H54 (cell line): ENCODE results near the gene ALAS1.

ENCODE experiments used
- DNase-seq: peaks from one replicate; pipeline ENCODE4 v3.0.0; 2011; ENCODE audit warnings: low spot score, mixed read lengths; ENCODE audit not compliant: insufficient read length
- FAIRE-seq: peaks from 3 replicates; lab custom pipeline; 2011; peaks lifted over from hg19 to GRCh38; lab: Jason Lieb, UNC
- POLR2A ChIP-seq: IDR thresholded peaks from 2 replicates; pipeline ENCODE4 v1.6.1; 2011; ENCODE audit warnings: low read depth, mild to moderate bottlenecking, low read length

The ALAS1 gene

GRCh38 chr3:52245322-52246263 is 47.6 kb downstream of the ALAS1 start, which contains the start of gene PPM1M:
TSS of gene PPM1M (plus strand) at chr3:52245759. CDS start at chr3:52245825, 66 bp downstream.
- no peak for FAIRE-seq
- TF ChIP-seq POLR2A, result 0 out of 2 replicates have a peak, but pooled peaks have one; percentile 32
- no peak for DNase-seq

DNA sequence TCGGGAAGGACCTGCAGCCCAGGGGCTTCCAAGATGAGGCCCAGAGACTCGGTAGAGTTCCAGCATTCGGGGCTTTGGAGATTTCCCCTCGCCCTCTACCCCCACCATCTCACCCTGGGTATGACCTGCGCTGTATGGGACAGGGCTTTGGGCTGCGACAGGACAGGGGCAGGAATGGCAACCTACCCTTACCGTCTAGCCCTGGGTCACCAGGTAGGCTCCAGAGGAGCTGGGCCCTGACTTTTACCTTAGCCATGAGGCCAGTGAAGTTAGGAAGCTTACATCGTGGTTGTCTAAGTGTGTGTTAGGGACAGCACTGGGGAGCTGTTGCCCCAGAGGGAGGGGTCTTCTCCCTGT is 48.3 kb downstream of the ALAS1 start:
- no peak for TF ChIP-seq POLR2A
- FAIRE-seq (no peak), DNase-seq (no peak)

- no peak for TF ChIP-seq POLR2A
- FAIRE-seq (no peak), DNase-seq (no peak)
Observed at GRCh38 chr3:52246728-52247408, 48.9 kb downstream of the ALAS1 start.

GRCh38 chr3:52247409-52248164 is 49.6 kb downstream of the ALAS1 start:
- TF ChIP-seq POLR2A, result no peak
- FAIRE-seq, result no peak
- DNase-seq, result no peak

DNA sequence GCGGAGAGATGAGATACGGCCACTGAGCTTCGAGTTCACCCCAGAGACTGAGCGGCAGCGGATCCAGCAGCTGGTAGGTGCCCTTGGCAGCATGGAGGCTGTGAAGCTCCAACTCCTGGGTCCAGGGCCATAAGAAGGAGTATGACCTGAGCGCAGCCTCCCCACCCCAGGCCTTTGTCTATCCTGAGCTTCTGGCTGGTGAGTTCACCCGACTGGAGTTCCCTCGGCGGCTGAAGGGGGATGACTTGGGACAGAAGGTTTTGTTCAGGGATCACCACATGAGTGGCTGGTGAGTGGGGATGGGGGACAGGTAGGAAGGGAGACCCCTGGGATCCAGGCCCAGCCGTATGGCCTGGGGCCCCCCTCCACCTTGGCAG is 50.2 kb downstream of the ALAS1 start:
- FAIRE-seq, result no peak
- TF ChIP-seq POLR2A, result no peak
- no peak for DNase-seq

DNA sequence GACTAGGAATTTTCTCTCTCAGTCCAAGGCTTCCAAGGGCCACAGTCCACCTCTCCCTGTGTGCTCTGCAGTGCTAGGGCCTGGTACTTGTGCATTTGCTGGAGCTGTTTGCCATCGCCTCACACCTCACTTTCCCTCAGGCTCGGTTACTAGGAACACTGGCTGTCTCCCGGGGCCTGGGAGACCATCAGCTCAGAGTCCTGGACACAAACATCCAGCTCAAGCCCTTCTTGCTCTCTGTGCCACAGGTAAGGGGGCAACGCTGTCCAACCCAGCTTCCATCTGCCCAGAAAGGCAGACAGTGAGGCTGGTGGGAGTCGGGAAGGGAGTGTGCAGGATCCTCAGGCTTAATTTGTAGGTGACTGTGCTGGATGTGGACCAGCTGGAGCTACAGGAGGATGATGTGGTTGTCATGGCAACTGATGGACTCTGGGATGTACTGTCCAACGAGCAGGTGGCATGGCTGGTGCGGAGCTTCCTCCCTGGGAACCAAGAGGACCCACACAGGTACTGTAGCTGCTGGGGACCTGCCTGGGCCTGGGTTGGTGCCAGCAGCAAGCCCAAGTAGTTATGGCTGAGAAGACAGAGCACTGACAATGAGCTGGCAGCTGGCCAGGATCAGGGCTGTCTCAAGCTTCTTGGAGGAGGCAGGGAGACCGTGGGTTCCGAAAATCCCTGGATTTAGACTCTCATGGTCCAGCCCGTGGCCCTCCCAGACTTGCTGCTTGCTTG is 51.0 kb downstream of the ALAS1 start:
- no peak for TF ChIP-seq POLR2A
- DNase-seq (no peak), FAIRE-seq (no peak)

DNA sequence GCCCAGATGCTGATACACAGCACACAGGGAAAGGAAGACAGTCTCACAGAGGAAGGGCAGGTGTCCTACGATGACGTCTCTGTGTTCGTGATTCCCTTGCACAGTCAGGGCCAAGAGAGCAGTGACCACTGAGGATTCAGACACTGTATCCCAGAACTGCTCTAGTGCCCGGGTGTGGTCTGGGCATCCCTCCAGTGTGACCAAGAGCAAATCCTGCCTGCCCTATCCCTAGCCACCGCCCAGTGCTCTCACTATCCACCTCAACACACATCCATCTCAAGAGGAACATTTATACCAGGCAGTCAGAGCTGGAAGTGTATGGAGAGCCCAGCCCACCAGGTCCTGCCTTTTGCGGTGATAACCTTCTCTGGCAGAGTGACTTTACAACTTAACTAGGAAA is 51.7 kb downstream of the ALAS1 start:
- DNase-seq (no peak), FAIRE-seq (no peak)
- TF ChIP-seq POLR2A, result no peak

DNA sequence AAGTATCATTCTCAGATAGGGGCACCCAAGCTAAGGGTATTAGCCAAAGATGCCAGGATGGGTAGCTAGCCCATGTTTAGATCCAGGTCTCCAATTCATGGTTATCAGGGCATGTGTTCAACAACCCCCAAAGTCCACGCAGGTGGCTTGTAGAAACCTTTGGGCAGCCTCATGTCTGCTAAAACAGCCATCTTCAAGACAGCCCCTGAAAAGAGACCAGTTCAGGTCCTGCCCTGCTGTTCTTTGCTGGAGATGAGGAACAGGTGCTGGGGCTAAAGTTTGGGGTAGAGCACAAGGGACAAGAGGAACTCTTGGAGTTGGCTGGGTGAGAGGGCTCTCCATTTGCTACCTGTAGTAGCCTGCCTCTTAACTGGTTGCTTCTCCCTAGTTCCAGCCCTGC is 52.2 kb downstream of the ALAS1 start:
- no peak for TF ChIP-seq POLR2A
- FAIRE-seq (no peak), DNase-seq (no peak)

DNA sequence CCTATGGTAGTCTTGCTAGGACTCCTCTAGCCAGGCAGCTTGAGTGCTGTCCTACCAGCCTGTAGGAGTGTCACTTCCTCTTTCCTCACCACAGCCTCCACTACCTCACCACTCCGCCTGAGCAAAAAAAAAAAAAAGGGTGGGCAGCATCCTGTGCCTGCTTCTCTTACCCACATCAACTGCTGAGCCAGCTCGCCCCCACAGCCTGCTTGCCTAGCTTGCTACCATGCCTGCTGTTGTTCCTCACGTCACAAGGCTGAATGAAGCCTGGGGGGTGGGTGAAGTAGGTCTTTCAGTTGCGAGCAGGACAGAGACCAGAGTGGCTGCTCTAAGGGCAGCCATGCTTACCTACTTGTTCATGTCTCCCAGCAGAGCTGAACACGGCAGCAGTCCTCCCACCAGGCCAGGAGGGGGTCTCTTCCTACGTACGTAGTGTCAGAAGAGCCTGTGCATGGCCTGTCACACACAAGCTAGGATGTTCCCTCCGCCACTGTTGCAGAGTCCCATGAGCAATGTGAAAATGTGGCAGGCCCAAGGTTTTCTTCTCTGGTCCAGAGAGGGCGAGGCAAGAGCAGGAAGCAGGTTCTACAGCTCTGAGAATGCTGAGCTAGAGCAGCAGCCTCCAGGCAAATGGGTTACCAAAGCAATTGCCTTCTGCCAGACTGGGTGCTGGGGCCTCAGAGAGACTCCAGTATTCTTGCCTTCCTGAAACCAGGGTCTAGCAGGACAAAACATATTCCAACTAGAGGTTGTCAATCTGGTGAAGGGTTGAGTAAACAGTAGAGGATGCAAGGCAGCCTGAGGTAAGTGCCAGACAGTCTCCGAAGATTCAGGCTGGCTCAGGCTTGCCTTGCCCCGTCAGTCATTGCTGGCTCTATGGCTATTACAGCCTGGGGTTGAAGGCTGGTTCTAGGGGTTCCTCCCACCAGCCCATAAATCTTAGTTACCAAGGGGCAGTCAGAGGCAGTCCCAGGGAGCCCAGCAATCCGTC is 55.6 kb downstream of the ALAS1 start:
- no peak for DNase-seq

DNA sequence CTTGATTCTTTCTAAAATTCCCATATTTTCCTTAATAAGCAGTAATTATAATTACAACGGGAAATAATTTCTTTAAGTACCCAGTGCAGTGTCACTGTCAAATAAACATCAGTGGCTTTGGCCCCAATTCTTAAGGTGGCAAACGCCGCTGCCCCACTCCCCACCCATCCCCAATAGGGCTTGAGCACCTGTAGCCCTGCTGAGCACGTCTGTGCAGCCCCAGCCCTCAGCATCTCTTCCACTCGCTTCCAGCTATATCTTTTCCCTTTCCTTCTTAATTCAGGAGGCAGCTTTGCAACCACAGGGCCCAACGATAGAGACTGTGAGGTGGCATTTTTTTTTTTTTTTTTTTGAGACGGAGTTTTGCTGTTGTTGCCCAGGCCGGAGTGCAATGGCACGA is 56.6 kb downstream of the ALAS1 start:
- FAIRE-seq, result no peak
- DNase-seq, result no peak
- TF ChIP-seq POLR2A, result no peak

More for the DNA sequence above, 55.6 kb downstream of the ALAS1 start:
- no peak for TF ChIP-seq POLR2A
- no peak for FAIRE-seq

DNA sequence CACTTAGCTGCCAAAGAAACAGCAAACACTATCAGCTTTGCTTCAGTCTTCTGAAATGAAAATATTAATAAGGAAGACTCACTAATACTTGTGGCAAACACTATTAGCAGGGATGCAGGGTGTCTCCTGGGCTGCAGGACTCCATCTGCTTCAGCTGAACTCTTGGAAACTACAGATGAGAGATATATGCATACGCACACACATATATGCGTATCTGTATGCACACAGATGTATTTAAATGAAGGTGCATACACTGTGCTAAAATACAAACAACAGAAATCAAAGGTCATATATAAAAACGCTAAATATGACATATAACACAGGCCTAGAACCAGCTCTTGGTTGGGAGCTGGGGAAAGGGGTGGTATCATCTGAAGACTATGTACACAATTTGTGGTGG is 58.2 kb downstream of the ALAS1 start:
- no peak for TF ChIP-seq POLR2A
- no peak for FAIRE-seq
- DNase-seq, result no peak

DNA sequence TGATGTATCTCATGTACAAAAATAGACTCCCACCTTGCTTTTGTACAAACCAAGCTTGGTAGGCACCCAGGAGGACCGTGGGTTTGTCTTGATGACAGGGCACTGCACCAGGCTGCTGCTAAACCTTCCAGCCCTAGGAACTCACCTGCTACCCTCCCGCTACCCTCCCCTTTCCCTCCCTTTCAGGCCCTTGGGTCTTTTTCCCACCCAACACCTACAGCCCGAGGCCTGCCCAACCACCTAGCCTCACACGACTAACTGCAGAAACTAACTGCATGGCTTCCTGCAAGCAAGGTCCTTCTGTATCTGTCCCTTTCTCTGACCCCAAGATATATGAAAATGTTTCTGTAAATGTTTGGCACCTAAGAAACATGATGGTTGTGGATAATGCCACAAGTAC is 58.7 kb downstream of the ALAS1 start:
- no peak for TF ChIP-seq POLR2A
- no peak for FAIRE-seq
- DNase-seq, result no peak
